ENCODE measurements around the gene KIF16B.
"Not testable (repeated sequence)": the region's sequence is repeated elsewhere in the genome, so short reads cannot be mapped to it uniquely, and the experiment has no call there.

Gene KIF16B

GRCh38 chr20:16246870-16247269, 326.4 kb downstream of the KIF16B start:
- DNase-seq (ENCODE audit: low spot score), result no peak

- DNase-seq (ENCODE audit: low spot score), result no peak
Observed at GRCh38 chr20:16246291-16246690, 327.0 kb downstream of the KIF16B start.

- no peak for DNase-seq (ENCODE audit: low spot score)
Observed at GRCh38 chr20:16245879-16246278, 327.4 kb downstream of the KIF16B start.

- no peak for DNase-seq (ENCODE audit: low spot score)
Observed at GRCh38 chr20:16244892-16245291, 328.4 kb downstream of the KIF16B start.

- no peak for DNase-seq (ENCODE audit: low spot score)
Observed at GRCh38 chr20:16243470-16243869, 329.8 kb downstream of the KIF16B start.

- DNase-seq (ENCODE audit: low spot score), result no peak
Observed at GRCh38 chr20:16241911-16242310, 331.3 kb downstream of the KIF16B start.

- DNase-seq (ENCODE audit: low spot score), result no peak
Observed at GRCh38 chr20:16240355-16240754, 332.9 kb downstream of the KIF16B start.

GRCh38 chr20:16236589-16237241, 336.5 kb downstream of the KIF16B start:
- DNase-seq (ENCODE audit: low spot score), result no peak

- DNase-seq (ENCODE audit: low spot score), result no peak
Observed at GRCh38 chr20:16230402-16230801, 342.8 kb downstream of the KIF16B start.

GRCh38 chr20:16229813-16230212, 343.4 kb downstream of the KIF16B start:
- no peak for DNase-seq (ENCODE audit: low spot score)

- no peak for DNase-seq (ENCODE audit: low spot score)
Observed at GRCh38 chr20:16228722-16229121, 344.5 kb downstream of the KIF16B start.

GRCh38 chr20:16226961-16227360, 346.3 kb downstream of the KIF16B start:
- DNase-seq (ENCODE audit: low spot score), result not testable (repeated sequence)

GRCh38 chr20:16224836-16225235, 348.4 kb downstream of the KIF16B start:
- DNase-seq (ENCODE audit: low spot score), result no peak

GRCh38 chr20:16222859-16223411, 350.3 kb downstream of the KIF16B start:
- DNase-seq (ENCODE audit: low spot score), result no peak
